ENCODE data around the gene SNX10. TPM values are rescaled to one million over a fixed set of nuclear protein-coding genes. Genes with fewer than 3 reads are reported as not detected.

SNX10 gene
- total RNA-seq, 3 donors from 2014 or later (not counting 1 experiment from before 2014, with no cell fraction given), result 17.2 to 26.8 (median 21.3) TPM

GRCh38 chr7:26320878-26321277, 29.2 kb downstream of the SNX10 start:
- H3K4me1 ChIP-seq (ENCODE audit: control insufficient read depth, insufficient read depth, low read length), result peaks cover 2% of the 10 kb centered on the region
- TF ChIP-seq CTCF (IDR thresholded peaks at IDR 0.05), result no peak
- no peaks in the 10 kb centered on the region for H3K9me3 ChIP-seq (ENCODE audit: control insufficient read depth, insufficient read depth, low read length)
- ATAC-seq (no peak), DNase-seq (no peak)
- Mint-ChIP-seq H3K36me3 (no peaks in the 10 kb centered on the region), H3K27ac (no peak overlapping the region), H3K9me3 (no peaks in the 10 kb centered on the region), H3K4me3 (no peak overlapping the region), H3K27me3 (ENCODE audit: low read depth in 2 of 2) (no peaks in the 10 kb centered on the region), H3K4me1 (peaks cover 23 to 32% of the 10 kb centered on the region in 2 donors)
- intact Hi-C loops (cut with micrococcal nuclease), result no loop called here
- no peaks in the 10 kb centered on the region for H3K27me3 ChIP-seq (ENCODE audit: control insufficient read depth, insufficient read depth, low read length)
- no peak overlapping the region for H3K27ac ChIP-seq (ENCODE audit: low read length)
- H3K36me3 ChIP-seq (ENCODE audit: control insufficient read depth, insufficient read depth, low read length), result peaks cover 2% of the 10 kb centered on the region
- 95% methylated on average over 4 of the region's 4 CpGs for WGBS (ENCODE audit: insufficient coverage)
- H3K4me3 ChIP-seq (ENCODE audit: low read length), result no peak overlapping the region

- H3K27me3 ChIP-seq (ENCODE audit: control insufficient read depth, insufficient read depth, low read length), result no peaks in the 10 kb centered on the region
- TF ChIP-seq CTCF (IDR thresholded peaks at IDR 0.05), result no peak
- Mint-ChIP-seq H3K27ac (peak overlapping the region in 1 of 2 donors; percentile 26), H3K27me3 (ENCODE audit: low read depth in 2 of 2) (no peaks in the 10 kb centered on the region), H3K4me1 (peaks cover 23 to 32% of the 10 kb centered on the region in 2 donors), H3K4me3 (no peak overlapping the region), H3K36me3 (no peaks in the 10 kb centered on the region), H3K9me3 (no peaks in the 10 kb centered on the region)
- intact Hi-C loops (cut with micrococcal nuclease), result no loop called here
- no peak overlapping the region for H3K27ac ChIP-seq (ENCODE audit: low read length)
- no peak for DNase-seq
- no peaks in the 10 kb centered on the region for H3K9me3 ChIP-seq (ENCODE audit: control insufficient read depth, insufficient read depth, low read length)
- peaks cover 2% of the 10 kb centered on the region for H3K4me1 ChIP-seq (ENCODE audit: control insufficient read depth, insufficient read depth, low read length)
- 95% methylated on average over 1 of the region's 1 CpG for WGBS (ENCODE audit: insufficient coverage)
- peaks cover 2% of the 10 kb centered on the region for H3K36me3 ChIP-seq (ENCODE audit: control insufficient read depth, insufficient read depth, low read length)
- no peak overlapping the region for H3K4me3 ChIP-seq (ENCODE audit: low read length)
- ATAC-seq, result no peak
These were observed 29.8 kb downstream of the SNX10 start for GRCh38 chr7:26321435-26321834.

GRCh38 chr7:26326211-26326610, 34.5 kb downstream of the SNX10 start:
- H3K4me1 Mint-ChIP-seq, result peaks cover 38 to 40% of the 10 kb centered on the region in 2 donors
- 94% methylated on average over 2 of the region's 3 CpGs for WGBS (ENCODE audit: insufficient coverage)
- no peak overlapping the region for H3K27ac Mint-ChIP-seq
- peaks cover 29% of the 10 kb centered on the region for H3K4me1 ChIP-seq (ENCODE audit: control insufficient read depth, insufficient read depth, low read length)
- ATAC-seq (no peak), DNase-seq (no peak)
- no peak overlapping the region for H3K4me3 Mint-ChIP-seq
- TF ChIP-seq CTCF (IDR thresholded peaks at IDR 0.05), result no peak
- peaks cover 4% of the 10 kb centered on the region for H3K36me3 ChIP-seq (ENCODE audit: control insufficient read depth, insufficient read depth, low read length)
- no peak overlapping the region for H3K4me3 ChIP-seq (ENCODE audit: low read length)
- H3K9me3 Mint-ChIP-seq, result no peaks in the 10 kb centered on the region
- H3K27me3 Mint-ChIP-seq (ENCODE audit: low read depth in 2 of 2), result no peaks in the 10 kb centered on the region
- intact Hi-C loops (cut with micrococcal nuclease), result no loop called here
- no peak overlapping the region for H3K27ac ChIP-seq (ENCODE audit: low read length)
- no peaks in the 10 kb centered on the region for H3K9me3 ChIP-seq (ENCODE audit: control insufficient read depth, insufficient read depth, low read length)
- H3K27me3 ChIP-seq (ENCODE audit: control insufficient read depth, insufficient read depth, low read length), result no peaks in the 10 kb centered on the region
- H3K36me3 Mint-ChIP-seq, result no peaks in the 10 kb centered on the region
